Keratinocyte (primary cell): Measurements from ENCODE around the gene AP2A1. TPM values are rescaled to one million over a fixed set of nuclear protein-coding genes. Genes with fewer than 3 reads are reported as not detected.

Experiments used
- DNase-seq: peaks from one replicate; pipeline ENCODE4 v3.0.0-alpha.2; 2011; ENCODE audit warnings: low read depth, missing footprints, low spot score
- FAIRE-seq: peaks from 2 replicates; lab custom pipeline; 2011; peaks lifted over from hg19 to GRCh38; lab: Jason Lieb, UNC
- H2AFZ ChIP-seq: 2 replicates; pipeline ENCODE4 v1.6.0; 2012; ENCODE audit warnings: low read length, control low read depth, inconsistent platforms; ENCODE audit not compliant: control insufficient read depth
- H3K27ac ChIP-seq: 2 replicates; pipeline ENCODE4 v1.5.1; 2011; ENCODE audit warnings: low read length; ENCODE audit not compliant: control insufficient read depth, insufficient read depth
- H3K27me3 ChIP-seq: 3 replicates; pipeline ENCODE4 v1.6.0; 2011; ENCODE audit warnings: low read length; ENCODE audit not compliant: control insufficient read depth, insufficient read depth; ENCODE audit errors: extremely low read depth
- H3K36me3 ChIP-seq, 2 experiments: 2 replicates in 1 of 2; 3 replicates in 1 of 2; pipeline ENCODE4 v1.5.1; 2011; ENCODE audit warnings: low read length in 2 of 2, mild to moderate bottlenecking in 1 of 2; ENCODE audit not compliant: control insufficient read depth in 2 of 2, insufficient read depth in 2 of 2; ENCODE audit errors: extremely low read depth in 1 of 2
- H3K4me1 ChIP-seq: 3 replicates; pipeline ENCODE4 v1.5.1; 2011; ENCODE audit warnings: low read length; ENCODE audit not compliant: control insufficient read depth, insufficient read depth; ENCODE audit errors: extremely low read depth
- H3K4me2 ChIP-seq: 3 replicates; pipeline ENCODE4 v1.6.0; 2011; ENCODE audit warnings: low read depth, low read length; ENCODE audit not compliant: control insufficient read depth, insufficient read depth; ENCODE audit errors: extremely low read depth
- H3K4me3 ChIP-seq, 3 experiments: fragments of 200-600 bp in 1 of 3; sonication (generic) in 1 of 3; 2 replicates in 2 of 3; 3 replicates in 1 of 3; pipeline ENCODE4 v1.5.1; 2011 to 2016; ENCODE audit warnings: low read length in 3 of 3, mild to moderate bottlenecking in 3 of 3, control low read depth in 2 of 3, inconsistent platforms in 1 of 3, low read depth in 1 of 3, mixed read lengths in 1 of 3, mixed run types in 1 of 3, moderate library complexity in 1 of 3; ENCODE audit not compliant: control insufficient read depth in 2 of 3, insufficient read depth in 2 of 3; ENCODE audit errors: extremely low read depth in 1 of 3
- H3K79me2 ChIP-seq: 2 replicates; pipeline ENCODE4 v1.6.0; 2012; ENCODE audit warnings: low read length; ENCODE audit not compliant: control insufficient read depth, insufficient read depth
- H3K9ac ChIP-seq: 3 replicates; pipeline ENCODE4 v1.6.0; 2011; ENCODE audit warnings: low read length; ENCODE audit not compliant: control insufficient read depth, insufficient read depth; ENCODE audit errors: extremely low read depth
- H3K9me1 ChIP-seq: 3 replicates; pipeline ENCODE4 v1.6.0; 2011; ENCODE audit warnings: low read length; ENCODE audit not compliant: control insufficient read depth, insufficient read depth; ENCODE audit errors: extremely low read depth
- H3K9me3 ChIP-seq: 2 replicates; pipeline ENCODE4 v1.5.1; 2012; ENCODE audit warnings: low read depth, low read length; ENCODE audit not compliant: control insufficient read depth
- H4K20me1 ChIP-seq: 3 replicates; pipeline ENCODE4 v1.6.0; 2011; ENCODE audit warnings: low read length; ENCODE audit not compliant: control insufficient read depth, insufficient read depth; ENCODE audit errors: extremely low read depth
- EZH2 ChIP-seq: IDR thresholded peaks from one replicate; pipeline ENCODE4 v1.6.1; 2012; ENCODE audit warnings: inconsistent platforms, mild to moderate bottlenecking, low read length, moderate library complexity
- dilution Hi-C: fragments of 300-500 bp; cut with MboI; formaldehyde crosslinking; loops from one replicate; pipeline ENCODE4 v1.7.0; 2020; ENCODE audit warnings: low sequenced_read_pairs; ENCODE audit not compliant: extremely low pct_ligation_motif_present
- polyA plus RNA-seq, 5 experiments: library from polyadenylated mRNA; depleted of rRNA in 3 of 5; stranded (reverse) in 3 of 5; stranded (forward) in 1 of 5; unstranded in 1 of 5; fragments of >200 nt; gene quantifications; 1 replicate in 1 of 5; 2 replicates in 3 of 5; 3 replicates in 1 of 5; pipeline versions ENCODE4 v1.2.1 to v1.2.3, GENCODE V29; 2011 to 2012; ENCODE audit warnings: missing spikeins in 2 of 5, low read depth in 1 of 5, low replicate concordance in 1 of 5
- TF ChIP-seq, protein P1 (sequence below), 3 experiments: IDR thresholded peaks in 1 of 3; conservative IDR thresholded peaks in 1 of 3; optimal IDR thresholded peaks in 1 of 3; 2 replicates in 2 of 3; 3 replicates in 1 of 3; pipeline versions ENCODE3 to v1.5.1; 2011; ENCODE audit warnings: low read length in 3 of 3, mild to moderate bottlenecking in 3 of 3, moderate library complexity in 2 of 3, control low read depth in 1 of 3, inconsistent platforms in 1 of 3; ENCODE audit not compliant: insufficient read depth in 2 of 3; ENCODE audit errors: extremely low read depth in 1 of 3

AP2A1 gene
- polyA plus RNA-seq, 1 donor (not counting 4 experiments of a cell fraction or from before 2014, with no cell fraction given) = 36.7 TPM

DNA sequence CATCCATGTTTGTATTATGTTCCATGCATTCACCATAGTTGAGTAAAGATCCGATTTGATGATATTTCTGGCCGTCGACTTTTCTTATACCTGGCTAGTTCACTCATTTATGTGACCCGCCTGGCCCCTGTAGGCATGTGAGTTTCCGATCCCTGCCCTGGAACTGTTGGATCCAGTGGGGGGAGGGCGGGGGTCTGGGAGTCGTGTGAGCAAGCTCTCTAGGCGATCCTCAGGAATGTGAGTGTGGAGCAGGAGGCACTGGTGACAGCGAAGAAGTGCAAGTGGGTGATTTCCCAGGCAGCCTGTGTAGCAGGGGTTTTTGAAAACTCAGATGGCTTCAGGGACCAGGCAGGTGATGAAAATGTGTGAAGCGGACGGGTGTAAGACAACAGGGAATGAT, 73.5 kb downstream of the AP2A1 start:
- Histone ChIP-seq H3K27me3 (no peaks in the 10 kb centered on the region), H3K79me2 (no peaks in the 10 kb centered on the region), H2AFZ (no peak overlapping the region), H3K4me3 (no peak overlapping the region), H3K4me2 (no peak overlapping the region), H3K9me3 (no peaks in the 10 kb centered on the region), H3K36me3 (peaks cover 11 to 20% of the 10 kb centered on the region in 2 experiments), H3K27ac (no peak overlapping the region), H3K9me1 (no peaks in the 10 kb centered on the region), H3K4me1 (no peaks in the 10 kb centered on the region), H3K9ac (no peak overlapping the region), H4K20me1 (no peaks in the 10 kb centered on the region)
- DNase-seq = no peak
- no peak for FAIRE-seq
- dilution Hi-C loops = no loop called here
- no peak for TF ChIP-seq EZH2
- TF ChIP-seq, protein P1, sequence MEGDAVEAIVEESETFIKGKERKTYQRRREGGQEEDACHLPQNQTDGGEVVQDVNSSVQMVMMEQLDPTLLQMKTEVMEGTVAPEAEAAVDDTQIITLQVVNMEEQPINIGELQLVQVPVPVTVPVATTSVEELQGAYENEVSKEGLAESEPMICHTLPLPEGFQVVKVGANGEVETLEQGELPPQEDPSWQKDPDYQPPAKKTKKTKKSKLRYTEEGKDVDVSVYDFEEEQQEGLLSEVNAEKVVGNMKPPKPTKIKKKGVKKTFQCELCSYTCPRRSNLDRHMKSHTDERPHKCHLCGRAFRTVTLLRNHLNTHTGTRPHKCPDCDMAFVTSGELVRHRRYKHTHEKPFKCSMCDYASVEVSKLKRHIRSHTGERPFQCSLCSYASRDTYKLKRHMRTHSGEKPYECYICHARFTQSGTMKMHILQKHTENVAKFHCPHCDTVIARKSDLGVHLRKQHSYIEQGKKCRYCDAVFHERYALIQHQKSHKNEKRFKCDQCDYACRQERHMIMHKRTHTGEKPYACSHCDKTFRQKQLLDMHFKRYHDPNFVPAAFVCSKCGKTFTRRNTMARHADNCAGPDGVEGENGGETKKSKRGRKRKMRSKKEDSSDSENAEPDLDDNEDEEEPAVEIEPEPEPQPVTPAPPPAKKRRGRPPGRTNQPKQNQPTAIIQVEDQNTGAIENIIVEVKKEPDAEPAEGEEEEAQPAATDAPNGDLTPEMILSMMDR (optimal IDR thresholded peaks at IDR 0.05 in 1 of 3, IDR thresholded peaks at IDR 0.05 in 1 of 3, conservative IDR thresholded peaks at IDR 0.05 in 1 of 3; ENCODE audit: extremely low read depth in 1 of 3, insufficient read depth in 2 of 3, low read length in 3 of 3) = no peak

- no peak overlapping the region for H3K4me2 ChIP-seq
- H4K20me1 ChIP-seq = no peaks in the 10 kb centered on the region
- no peaks in the 10 kb centered on the region for H3K9me3 ChIP-seq
- H3K27me3 ChIP-seq = no peaks in the 10 kb centered on the region
- FAIRE-seq = no peak
- H3K27ac ChIP-seq = no peak overlapping the region
- peaks cover 11 to 17% of the 10 kb centered on the region in 2 experiments for H3K36me3 ChIP-seq
- no peaks in the 10 kb centered on the region for H3K9me1 ChIP-seq
- DNase-seq = no peak
- H3K9ac ChIP-seq = no peak overlapping the region
- TF ChIP-seq, protein P1 (optimal IDR thresholded peaks at IDR 0.05 in 1 of 3, IDR thresholded peaks at IDR 0.05 in 1 of 3, conservative IDR thresholded peaks at IDR 0.05 in 1 of 3; ENCODE audit: extremely low read depth in 1 of 3, insufficient read depth in 2 of 3, low read length in 3 of 3) = no peak
- TF ChIP-seq EZH2 = no peak
- dilution Hi-C loops = no loop called here
- H3K79me2 ChIP-seq = no peaks in the 10 kb centered on the region
- no peaks in the 10 kb centered on the region for H3K4me1 ChIP-seq
- H3K4me3 ChIP-seq = no peak overlapping the region
- no peak overlapping the region for H2AFZ ChIP-seq
Observed at GRCh38 chr19:49840736-49841249, 74.0 kb downstream of the AP2A1 start.
